Left ventricle myocardium inferior (tissue), 1 donor: ENCODE results near the gene EXOC3L4. TPM values are rescaled to one million over a fixed set of nuclear protein-coding genes. Genes with fewer than 3 reads are reported as not detected.

Source experiments
- DNase-seq: peaks from one replicate; pipeline ENCODE4 v3.0.0-alpha.2; 2020
- H3K27ac ChIP-seq: fragments of 200-600 bp; replicated peaks from 2 replicates; pipeline ENCODE4 v1.8.0; 2021
- H3K27me3 ChIP-seq: fragments of 200-600 bp; 2 replicates; pipeline ENCODE4 v1.8.0; 2021; ENCODE audit warnings: low read depth
- H3K36me3 ChIP-seq: fragments of 200-600 bp; 2 replicates; pipeline ENCODE4 v1.8.0; 2021
- H3K4me1 ChIP-seq: fragments of 200-600 bp; 2 replicates; pipeline ENCODE4 v1.8.0; 2021
- H3K4me3 ChIP-seq: fragments of 200-600 bp; 2 replicates; pipeline ENCODE4 v1.8.0; 2021; ENCODE audit warnings: mild to moderate bottlenecking, moderate library complexity
- H3K9me3 ChIP-seq: fragments of 200-600 bp; replicated peaks from 2 replicates; pipeline ENCODE4 v1.8.0; 2021
- CTCF ChIP-seq: fragments of 200-600 bp; IDR thresholded peaks from 2 replicates; pipeline ENCODE4 v1.8.0; 2021; ENCODE audit warnings: antibody characterized with exemption, mild to moderate bottlenecking, borderline replicate concordance
- intact Hi-C: fragments of 100-400 bp; cut with micrococcal nuclease; formaldehyde crosslinking; loops from one replicate; pipeline ENCODE4 v1.11.0; 2022
- total RNA-seq: library from RNA; stranded (reverse); fragmentation: NEBNext Ultra II Directional; extraction: Animal tissue kit (Norgen Biotek cat#: 25700); gene quantifications from one replicate; pipeline ENCODE4 v1.2.1, GENCODE V29; 2021
- donor health status: DM: no; HTN: yes; CAD: no; lungs with severe emphysema.

EXOC3L4 gene
- total RNA-seq, 1 donor from 2014 or later: 0.66 TPM

DNA sequence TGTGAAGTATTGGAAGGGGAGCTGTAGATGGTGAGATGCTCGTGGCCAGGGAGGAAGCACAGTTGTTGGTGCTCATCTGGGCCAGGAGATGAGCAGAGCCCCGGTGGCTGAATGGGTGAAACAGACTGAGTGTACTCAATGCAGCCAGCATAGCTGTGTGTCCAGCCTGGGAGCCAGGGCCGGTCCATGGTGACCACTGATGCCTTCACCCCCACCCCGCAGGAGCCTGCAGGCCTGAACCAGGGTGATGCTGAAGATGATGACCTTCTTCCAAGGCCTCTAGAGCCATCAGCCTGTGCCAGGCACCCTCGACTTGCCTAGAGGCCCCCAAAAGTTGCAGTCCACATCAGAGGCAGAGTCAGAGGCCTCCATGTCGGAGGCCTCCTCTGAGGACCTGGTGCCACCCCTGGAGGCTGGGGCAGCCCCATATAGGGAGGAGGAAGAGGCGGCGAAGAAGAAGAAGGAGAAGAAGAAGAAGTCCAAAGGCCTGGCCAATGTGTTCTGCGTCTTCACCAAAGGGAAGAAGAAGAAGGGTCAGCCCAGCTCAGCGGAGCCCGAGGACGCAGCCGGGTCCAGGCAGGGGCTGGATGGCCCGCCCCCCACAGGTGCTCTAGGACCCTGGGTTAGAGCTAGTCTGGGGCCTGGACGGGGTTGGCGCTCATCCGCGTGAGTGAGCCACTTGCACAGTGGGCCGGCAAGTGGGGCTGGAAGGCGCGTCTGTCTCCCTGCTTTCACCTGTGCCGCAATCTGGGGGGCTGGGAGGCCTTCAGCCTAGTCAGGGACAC, 31.8 kb downstream of the EXOC3L4 start:
- peaks cover 32% of the 10 kb centered on the region for H3K36me3 ChIP-seq
- intact Hi-C loops: no loop called here
- no peak for TF ChIP-seq CTCF
- H3K27ac ChIP-seq: peak overlapping the region; percentile 64
- H3K4me1 ChIP-seq: peaks cover 96% of the 10 kb centered on the region
- DNase-seq: peak; percentile 18
- no peaks in the 10 kb centered on the region for H3K9me3 ChIP-seq
- H3K27me3 ChIP-seq: no peaks in the 10 kb centered on the region
- H3K4me3 ChIP-seq: peak overlapping the region; percentile 96

DNA sequence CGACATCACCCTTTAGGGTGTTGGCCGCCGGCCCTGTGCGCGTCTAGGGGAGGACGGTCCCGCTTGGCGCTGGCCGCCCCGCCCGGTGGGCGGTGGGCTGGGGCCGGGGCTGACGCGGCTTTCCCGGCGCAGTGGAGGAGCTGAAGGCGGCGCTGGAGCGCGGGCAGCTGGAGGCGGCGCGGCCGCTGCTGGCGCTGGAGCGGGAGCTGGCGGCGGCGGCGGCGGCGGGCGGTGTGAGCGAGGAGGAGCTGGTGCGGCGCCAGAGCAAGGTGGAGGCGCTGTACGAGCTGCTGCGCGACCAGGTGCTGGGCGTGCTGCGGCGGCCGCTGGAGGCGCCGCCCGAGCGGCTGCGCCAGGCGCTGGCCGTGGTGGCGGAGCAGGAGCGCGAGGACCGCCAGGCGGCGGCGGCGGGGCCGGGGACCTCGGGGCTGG, 32.4 kb downstream of the EXOC3L4 start:
- Histone ChIP-seq H3K9me3 (no peaks in the 10 kb centered on the region), H3K36me3 (peaks cover 36% of the 10 kb centered on the region), H3K27ac (peak overlapping the region; percentile 64), H3K4me3 (peak overlapping the region; percentile 96), H3K27me3 (no peaks in the 10 kb centered on the region), H3K4me1 (peaks cover 96% of the 10 kb centered on the region)
- TF ChIP-seq CTCF: peak; percentile 36
- intact Hi-C loops: no loop called here
- peak; percentile 60 for DNase-seq

GRCh38 chr14:103127356-103127755, 32.8 kb downstream of the EXOC3L4 start:
- intact Hi-C loops: no loop called here
- TF ChIP-seq CTCF: no peak
- peak; percentile 13 for DNase-seq
- H3K36me3 ChIP-seq: peaks cover 38% of the 10 kb centered on the region
- H3K9me3 ChIP-seq: no peaks in the 10 kb centered on the region
- peaks cover 96% of the 10 kb centered on the region for H3K4me1 ChIP-seq
- H3K27ac ChIP-seq: no peak overlapping the region
- H3K27me3 ChIP-seq: no peaks in the 10 kb centered on the region
- H3K4me3 ChIP-seq: peak overlapping the region; percentile 96

- peak overlapping the region; percentile 8 for H3K27ac ChIP-seq
- peaks cover 94% of the 10 kb centered on the region for H3K4me1 ChIP-seq
- no peak for DNase-seq
- peak overlapping the region; percentile 96 for H3K4me3 ChIP-seq
- intact Hi-C loops: no loop called here
- H3K27me3 ChIP-seq: no peaks in the 10 kb centered on the region
- no peak for TF ChIP-seq CTCF
- peaks cover 45% of the 10 kb centered on the region for H3K36me3 ChIP-seq
- H3K9me3 ChIP-seq: no peaks in the 10 kb centered on the region
Measured at GRCh38 chr14:103127861-103128598, 33.5 kb downstream of the EXOC3L4 start.

DNA sequence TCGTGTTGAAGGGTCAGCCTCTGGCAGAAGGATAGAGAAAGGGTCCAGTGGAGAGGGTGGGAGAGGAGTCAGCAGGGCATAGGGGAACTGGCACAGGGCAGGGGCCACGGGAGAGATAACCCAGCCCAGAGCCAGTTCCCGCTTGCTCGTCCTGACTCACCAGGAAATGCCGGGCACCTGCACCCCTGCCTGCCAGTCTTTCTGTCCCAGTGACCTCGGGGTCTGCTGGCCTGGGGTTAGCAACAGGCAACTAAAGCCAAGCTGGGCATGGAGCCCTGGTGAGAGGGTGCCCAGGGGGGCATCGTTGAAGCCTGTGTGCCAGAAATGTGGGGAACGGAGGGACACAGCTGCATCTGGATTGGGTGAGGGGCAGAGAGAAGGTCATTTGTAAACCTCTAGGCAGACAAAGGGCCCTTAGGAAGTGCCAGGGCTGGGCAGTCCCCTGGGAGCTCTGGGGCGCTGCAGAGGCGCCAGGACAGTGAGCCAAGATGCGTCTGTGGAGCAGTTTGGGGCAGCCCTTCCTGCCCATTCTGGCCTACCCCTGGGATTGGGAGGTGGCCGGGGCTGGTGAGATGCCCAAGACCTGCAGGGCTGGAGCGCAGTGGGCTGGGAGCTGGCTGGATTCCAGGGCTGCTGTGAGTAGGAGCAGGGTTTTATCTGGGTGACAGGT, 34.2 kb downstream of the EXOC3L4 start:
- Histone ChIP-seq H3K4me1 (peaks cover 86% of the 10 kb centered on the region), H3K27ac (peak overlapping the region; percentile 33), H3K4me3 (no peak overlapping the region), H3K9me3 (no peaks in the 10 kb centered on the region), H3K27me3 (no peaks in the 10 kb centered on the region), H3K36me3 (peaks cover 52% of the 10 kb centered on the region)
- peak; percentile 17 for DNase-seq
- intact Hi-C loops: no loop called here
- no peak for TF ChIP-seq CTCF
